Mucosa of gallbladder (tissue), 1 donor: Measurements from ENCODE around the gene NUP98. TPM values are rescaled to one million over a fixed set of nuclear protein-coding genes. Genes with fewer than 3 reads are reported as not detected.

Experiments used
- DNase-seq: peaks from one replicate; pipeline ENCODE4 v3.0.0-alpha.2; 2020; ENCODE audit warnings: low spot score
- total RNA-seq: library from RNA; stranded (reverse); gene quantifications from one replicate; pipeline ENCODE4 v1.2.1, GENCODE V29; 2021
- donor health status: DM: no; HTN: no; CAD: no.

The NUP98 gene
- 60.1 TPM for total RNA-seq

DNA sequence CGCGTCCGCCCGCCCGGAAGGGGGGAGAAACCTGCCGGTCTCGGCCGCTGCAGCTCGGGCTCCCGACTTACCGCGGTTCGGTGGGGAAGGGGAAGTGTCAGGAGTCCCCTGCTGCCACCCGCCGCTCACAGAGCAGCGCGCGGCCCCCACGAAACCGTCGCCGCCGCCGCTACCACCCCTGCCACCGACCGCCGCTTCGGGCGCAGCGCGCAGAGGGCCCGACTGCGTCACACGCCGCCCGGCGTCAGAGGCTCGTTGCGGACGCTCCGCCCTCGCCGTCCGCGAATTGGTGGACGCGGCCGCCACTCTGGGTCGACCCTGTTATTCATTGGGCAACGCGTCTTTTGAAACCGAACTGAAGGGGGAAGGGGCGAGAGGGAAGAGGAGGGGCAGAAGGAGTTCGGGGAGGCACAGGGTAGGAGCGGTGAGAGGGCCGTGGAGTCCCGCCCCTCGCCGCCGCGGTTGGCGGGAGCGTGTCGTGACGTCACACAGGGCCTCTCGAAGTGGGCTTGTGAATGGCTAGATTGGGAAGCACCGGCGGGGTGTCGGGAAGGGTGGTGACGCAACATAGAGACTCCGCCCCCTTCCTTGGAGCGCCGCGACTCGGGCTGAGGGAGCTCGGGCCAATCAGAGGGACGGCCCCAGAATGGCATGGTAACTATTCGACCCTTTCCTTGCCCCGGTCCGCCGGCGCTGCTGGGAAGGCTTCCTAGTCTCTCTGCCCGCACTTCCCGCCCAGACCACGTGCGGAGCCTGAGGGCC, at the start of gene NUP98:
Gene NUP98 (minus strand): TSS at position 226 of the 762 bp plus-strand sequence. CDS start 15,437 bp downstream, outside the sequence.
- DNase-seq = peak; percentile 100

DNA sequence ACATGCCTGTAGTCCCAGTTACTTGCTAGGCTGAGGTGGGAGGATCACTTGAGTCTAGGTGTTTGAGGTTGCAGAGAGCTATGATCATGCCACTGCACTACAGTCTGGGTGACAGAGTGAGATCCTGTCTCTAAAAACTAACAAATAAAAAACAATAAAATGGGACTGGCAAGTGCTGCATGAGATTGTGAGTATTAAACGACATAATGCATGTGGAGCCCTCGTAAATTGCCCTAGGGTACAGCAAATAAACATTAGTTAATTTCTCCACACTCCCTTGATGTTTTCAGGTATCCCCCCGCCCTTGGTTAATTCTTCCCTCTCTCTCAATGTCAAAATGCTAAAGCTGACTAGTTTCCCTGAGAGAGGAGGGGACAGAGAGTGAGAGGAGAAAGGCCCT, 48.3 kb upstream of the NUP98 start:
- no peak for DNase-seq

GRCh38 chr11:3845246-3845645, 47.9 kb upstream of the NUP98 start:
- no peak for DNase-seq

DNA sequence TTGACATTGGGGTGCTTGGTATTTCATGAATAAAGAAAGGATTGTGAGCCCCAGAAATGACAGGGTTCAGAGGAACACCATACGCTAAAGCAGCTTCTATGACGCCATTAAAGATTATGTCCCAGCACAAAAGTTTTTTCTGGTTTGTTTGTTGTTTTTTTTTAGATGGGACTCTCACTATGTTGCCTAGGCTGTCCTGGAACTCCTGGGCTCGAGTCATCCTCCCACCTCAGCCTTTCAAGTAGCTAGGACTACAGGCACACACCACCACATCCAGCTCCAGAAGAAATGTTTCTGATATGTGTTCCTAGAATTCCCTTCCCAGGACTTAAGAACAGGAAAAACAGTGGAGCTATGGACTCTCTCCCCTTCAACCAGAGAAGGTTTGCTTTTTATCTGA, 46.0 kb upstream of the NUP98 start:
- DNase-seq = no peak

DNA sequence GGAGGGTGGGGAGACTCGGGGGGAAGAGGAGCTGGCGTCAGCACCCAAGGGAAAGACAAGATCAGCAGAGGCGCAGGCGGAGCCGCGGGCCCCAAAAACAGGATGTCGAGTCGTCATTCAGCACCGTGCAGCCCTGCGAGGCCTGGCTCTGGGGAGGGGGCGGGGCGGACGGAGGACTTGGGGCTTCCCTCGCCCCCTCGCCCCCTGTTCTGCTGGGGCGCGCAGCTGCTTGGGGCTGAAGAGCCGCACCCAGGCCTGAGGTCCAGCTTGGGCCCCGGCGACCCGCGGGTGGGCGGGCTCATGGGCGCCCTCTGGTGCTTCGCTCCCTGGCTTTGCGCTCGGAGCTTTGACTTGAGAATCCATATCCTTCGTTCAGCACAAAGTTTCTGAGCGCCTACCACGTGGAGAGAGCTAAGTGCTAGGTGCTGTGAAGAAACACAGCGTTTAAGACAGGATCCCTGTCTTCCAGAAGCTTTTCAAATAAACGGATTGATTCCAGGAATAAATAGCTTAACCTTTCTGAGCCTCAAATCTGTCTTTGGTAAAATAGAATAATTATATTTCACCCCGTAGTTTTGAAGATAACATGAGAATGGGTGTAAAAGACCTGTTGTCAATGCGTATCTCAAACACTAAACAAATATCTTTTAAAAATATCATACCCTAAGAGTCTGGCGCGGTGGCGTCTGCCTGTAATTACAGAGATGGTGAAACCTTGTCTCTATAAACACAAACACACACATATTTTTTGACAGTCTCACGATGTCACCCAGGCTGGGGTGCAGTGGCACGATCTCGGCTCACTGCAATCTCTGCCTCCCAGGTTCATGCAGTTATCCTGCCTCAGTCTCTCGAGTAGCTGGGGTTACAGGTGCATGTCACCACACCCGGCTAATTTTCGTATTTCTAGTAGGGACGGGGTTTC, 44.3 kb upstream of the NUP98 start:
- peak; percentile 88 for DNase-seq

DNA sequence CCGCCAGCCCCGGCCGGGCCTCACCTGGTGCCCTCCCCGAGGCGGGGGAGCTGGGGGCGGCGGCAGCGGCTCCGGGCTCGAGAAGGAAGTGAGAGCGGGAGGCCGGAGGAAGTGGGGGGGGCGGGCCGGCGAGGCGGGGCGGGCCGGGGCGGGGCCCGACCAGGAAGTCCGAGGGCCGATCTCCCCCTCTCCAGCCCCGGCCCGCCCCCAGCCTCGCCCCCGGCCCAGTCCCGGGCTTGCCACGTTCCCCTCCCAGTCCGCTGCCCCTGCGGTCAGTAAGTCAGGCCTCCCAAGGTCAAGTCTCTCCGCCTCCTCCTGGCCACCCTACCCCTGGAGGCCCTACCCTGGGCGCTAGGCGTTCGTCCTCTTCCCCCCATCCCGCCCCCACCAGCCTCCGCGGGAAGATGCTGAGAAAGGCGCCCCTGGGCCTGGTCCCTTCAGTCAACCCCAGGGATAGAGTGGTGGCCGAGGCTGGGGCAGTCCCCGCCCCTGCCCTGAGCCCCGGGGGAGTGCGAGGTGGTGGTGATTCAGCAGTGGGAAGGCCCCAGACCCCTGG, 43.6 kb upstream of the NUP98 start, which contains the start of gene RHOG:
Gene RHOG (minus strand): TSS at position 90 of the 556 bp plus-strand sequence. CDS start 12,821 bp downstream, outside the sequence.
- peak; percentile 74 for DNase-seq

GRCh38 chr11:3840004-3840869, 42.9 kb upstream of the NUP98 start:
- no peak for DNase-seq

GRCh38 chr11:3838504-3838903, 41.1 kb upstream of the NUP98 start:
- no peak for DNase-seq

- DNase-seq = peak; percentile 43
These were observed 40.4 kb upstream of the NUP98 start for GRCh38 chr11:3837793-3838192.

GRCh38 chr11:3836903-3837302, 39.5 kb upstream of the NUP98 start:
- DNase-seq = no peak

DNA sequence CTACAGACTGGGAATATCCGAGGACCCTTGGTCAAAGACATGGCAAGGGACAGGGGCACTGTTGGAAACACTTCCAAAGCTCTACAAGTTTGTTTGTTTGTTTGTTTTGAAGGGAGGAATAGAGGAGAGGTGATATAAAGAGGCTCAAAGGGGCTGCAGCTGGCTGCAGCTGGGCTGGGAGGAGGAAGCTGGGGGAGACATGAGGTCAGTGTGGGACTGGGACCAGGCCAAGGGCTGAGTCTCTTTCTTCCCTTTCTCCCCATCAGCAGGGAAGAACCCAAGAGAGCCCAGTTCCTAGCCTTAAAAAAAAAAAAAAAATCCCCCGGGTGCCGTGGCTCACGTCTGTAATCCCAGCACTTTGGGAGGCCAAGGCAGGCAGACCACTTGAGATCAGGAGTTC, 38.4 kb upstream of the NUP98 start:
- DNase-seq = no peak

GRCh38 chr11:3834664-3835461, 37.5 kb upstream of the NUP98 start:
- no peak for DNase-seq

- no peak for DNase-seq
These were observed 37.0 kb upstream of the NUP98 start for GRCh38 chr11:3834349-3834663.

DNA sequence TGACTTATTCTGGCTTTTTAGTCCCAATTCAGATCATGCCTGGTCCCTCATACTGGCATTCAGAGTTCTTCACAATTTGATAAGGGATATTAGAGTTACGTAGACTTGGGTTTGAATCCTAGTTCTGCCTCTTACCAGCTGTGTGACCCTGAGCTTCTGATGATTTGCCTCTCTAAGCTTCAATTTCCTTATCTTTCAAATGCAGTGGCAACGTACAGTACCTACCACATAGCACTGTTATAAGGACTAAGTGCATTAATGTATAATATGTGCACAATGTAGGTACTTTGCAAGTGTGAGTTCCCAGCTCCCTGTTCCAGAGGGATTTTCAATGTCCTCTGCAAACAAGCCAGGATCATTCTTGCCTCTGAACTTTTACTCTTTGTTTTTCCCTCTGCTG, 36.1 kb upstream of the NUP98 start:
- DNase-seq = no peak

DNA sequence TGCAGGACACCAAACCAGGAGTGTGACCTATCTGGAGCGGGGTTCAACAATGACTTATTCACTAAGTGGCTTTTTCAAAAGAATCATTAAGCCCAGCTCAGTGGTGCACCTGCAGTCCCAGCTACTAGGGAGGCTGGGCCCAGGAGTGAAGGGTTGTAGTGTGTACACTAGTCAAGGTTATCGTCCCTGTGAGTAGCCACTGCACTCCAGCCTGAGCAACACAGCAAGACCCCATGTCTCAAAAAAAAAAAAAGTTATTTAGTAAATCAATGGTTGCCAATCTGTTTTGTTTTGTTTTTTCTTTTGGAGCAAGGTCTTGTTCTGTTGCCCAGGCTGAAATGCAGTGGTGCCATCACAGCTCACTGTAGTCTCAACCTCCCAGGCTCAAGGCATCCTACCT, 35.5 kb upstream of the NUP98 start:
- DNase-seq = no peak

GRCh38 chr11:3831378-3832239, 34.3 kb upstream of the NUP98 start:
- no peak for DNase-seq

GRCh38 chr11:3830730-3831129, 33.4 kb upstream of the NUP98 start:
- no peak for DNase-seq

GRCh38 chr11:3830088-3830487, 32.7 kb upstream of the NUP98 start:
- DNase-seq = no peak

DNA sequence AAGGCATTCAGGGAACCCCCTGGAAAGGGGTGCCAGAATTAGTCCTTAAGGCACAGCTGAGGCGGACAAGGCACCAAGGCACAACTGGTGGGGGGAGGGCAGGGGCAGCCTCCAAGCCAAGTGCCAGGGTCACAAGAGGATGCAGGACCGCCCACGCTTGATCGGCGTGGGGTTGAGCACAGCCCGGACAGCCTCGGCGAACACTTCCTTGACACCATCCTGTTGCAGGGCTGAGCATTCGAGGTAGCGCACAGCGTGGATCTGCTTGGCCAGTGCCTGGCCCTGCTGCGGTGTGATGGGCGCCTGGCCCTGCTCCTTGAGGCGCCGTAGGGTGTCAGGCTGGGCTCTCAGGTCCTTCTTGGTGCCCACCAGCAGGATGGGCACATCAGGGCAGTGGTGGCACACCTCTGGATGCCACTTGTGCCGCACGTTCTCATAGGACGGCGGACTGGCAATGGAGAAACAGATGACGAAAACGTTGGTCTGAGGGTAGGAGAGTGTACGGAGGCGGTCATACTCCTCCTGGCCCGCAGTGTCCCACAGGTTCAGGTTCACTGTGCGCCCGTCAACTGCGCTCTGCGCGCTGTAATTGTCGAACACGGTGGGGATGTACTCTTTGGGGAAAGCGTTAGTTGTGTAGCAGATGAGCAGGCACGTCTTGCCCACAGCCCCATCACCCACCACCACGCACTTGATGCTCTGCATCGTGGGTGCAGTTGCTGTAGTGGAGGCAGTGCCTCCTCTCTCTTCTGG, 30.3 kb upstream of the NUP98 start:
- DNase-seq = no peak
